ENCODE results near the gene SELENOI.

Gene SELENOI

GRCh38 chr2:26345283-26345544 is 729 bp upstream of the SELENOI start:
- peaks cover 30% of the 10 kb centered on the region for H3K36me3 ChIP-seq (ENCODE audit: control insufficient read depth, low read length)
- peaks cover 3% of the 10 kb centered on the region for H3F3A ChIP-seq (ENCODE audit: control insufficient read depth, insufficient read depth)
- peak overlapping the region; percentile 97 for H3K4me3 ChIP-seq (ENCODE audit: low read length)
- no peak for TF ChIP-seq EZH2phosphoT487 (IDR thresholded peaks at IDR 0.05; ENCODE audit: borderline replicate concordance, low read length)
- peaks cover 36% of the 10 kb centered on the region for H3K4me1 ChIP-seq (ENCODE audit: control insufficient read depth, low read length)
- H3K9me3 ChIP-seq (ENCODE audit: control insufficient read depth, insufficient read depth, low read length) = no peaks in the 10 kb centered on the region
- H3K4me2 ChIP-seq (ENCODE audit: low read length) = peak overlapping the region; percentile 64
- no peaks in the 10 kb centered on the region for H3K9me2 ChIP-seq (replicated peaks; ENCODE audit: control insufficient read depth, low read length)
- H3K27me3 ChIP-seq (ENCODE audit: control insufficient read depth, low read length) = no peaks in the 10 kb centered on the region
- peak overlapping the region; percentile 83 for H3K27ac ChIP-seq (ENCODE audit: low read depth, low read length)
- peaks cover 69% of the 10 kb centered on the region for H3K79me2 ChIP-seq (ENCODE audit: control insufficient read depth, low read length)
- peaks cover 8% of the 10 kb centered on the region; the same call in 1 of the 2 replicates for H4K20me1 ChIP-seq (ENCODE audit: control insufficient read depth, insufficient read depth, low read depth, low read length)

DNA sequence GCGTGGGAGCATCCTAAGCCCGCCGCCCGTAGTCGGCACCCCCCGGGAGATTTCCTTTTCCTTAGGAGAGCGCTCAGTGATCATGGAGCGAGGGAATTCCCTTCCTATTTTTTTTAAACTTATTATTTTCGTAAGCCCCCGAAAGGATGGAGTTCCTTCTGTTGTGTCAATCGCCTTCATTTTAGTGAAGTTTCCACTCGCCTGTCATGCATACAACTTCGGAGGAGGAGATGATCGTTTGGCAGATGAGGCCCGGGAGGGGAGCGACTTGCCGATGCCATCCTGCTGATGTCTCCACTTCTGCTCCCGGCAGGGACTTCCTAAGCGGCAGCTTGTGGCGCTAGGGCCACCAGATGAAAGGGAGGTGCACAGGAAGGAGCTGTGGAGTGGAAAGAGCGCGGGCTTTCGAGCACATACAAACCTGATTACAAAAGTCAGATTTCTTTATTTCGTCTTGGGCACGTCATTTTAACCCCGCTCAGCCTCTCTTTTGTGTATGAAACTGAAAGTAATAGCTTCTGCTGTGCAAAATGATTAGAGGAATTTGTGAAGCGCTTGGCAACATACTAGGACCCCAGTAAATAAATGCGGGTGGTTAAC is 611 bp downstream of the SELENOI start, which contains the start of gene ADGRF3:
Gene ADGRF3 (minus strand): TSS at position 336 of the 600 bp plus-strand sequence. CDS start 555 bp downstream, outside the sequence.
- H3K36me3 ChIP-seq (ENCODE audit: control insufficient read depth, low read length) = peaks cover 38% of the 10 kb centered on the region
- peak within 1 kb of the TSS; percentile 83 for H3K27ac ChIP-seq (ENCODE audit: low read depth, low read length)
- no peaks in the 10 kb centered on the region for H3K9me2 ChIP-seq (replicated peaks; ENCODE audit: control insufficient read depth, low read length)
- peak within 1 kb of the TSS; percentile 99 for H3K4me2 ChIP-seq (ENCODE audit: low read length)
- no peaks in the 10 kb centered on the region for H3K27me3 ChIP-seq (ENCODE audit: control insufficient read depth, low read length)
- peaks cover 3% of the 10 kb centered on the region; the same call in 1 of the 2 replicates for H3F3A ChIP-seq (ENCODE audit: control insufficient read depth, insufficient read depth)
- no peak for TF ChIP-seq CTCF (IDR thresholded peaks at IDR 0.05; ENCODE audit: low read depth, low read length, poor library complexity, severe bottlenecking)
- TF ChIP-seq EZH2phosphoT487 (IDR thresholded peaks at IDR 0.05; ENCODE audit: borderline replicate concordance, low read length) = no peak
- peaks cover 82% of the 10 kb centered on the region for H3K79me2 ChIP-seq (ENCODE audit: control insufficient read depth, low read length)
- H3K4me1 ChIP-seq (ENCODE audit: control insufficient read depth, low read length) = peaks cover 40% of the 10 kb centered on the region
- H3K4me3 ChIP-seq (ENCODE audit: low read length) = peak within 1 kb of the TSS; percentile 97
- H3K9me3 ChIP-seq (ENCODE audit: control insufficient read depth, insufficient read depth, low read length) = no peaks in the 10 kb centered on the region
- H4K20me1 ChIP-seq (ENCODE audit: control insufficient read depth, insufficient read depth, low read depth, low read length) = peaks cover 15% of the 10 kb centered on the region

DNA sequence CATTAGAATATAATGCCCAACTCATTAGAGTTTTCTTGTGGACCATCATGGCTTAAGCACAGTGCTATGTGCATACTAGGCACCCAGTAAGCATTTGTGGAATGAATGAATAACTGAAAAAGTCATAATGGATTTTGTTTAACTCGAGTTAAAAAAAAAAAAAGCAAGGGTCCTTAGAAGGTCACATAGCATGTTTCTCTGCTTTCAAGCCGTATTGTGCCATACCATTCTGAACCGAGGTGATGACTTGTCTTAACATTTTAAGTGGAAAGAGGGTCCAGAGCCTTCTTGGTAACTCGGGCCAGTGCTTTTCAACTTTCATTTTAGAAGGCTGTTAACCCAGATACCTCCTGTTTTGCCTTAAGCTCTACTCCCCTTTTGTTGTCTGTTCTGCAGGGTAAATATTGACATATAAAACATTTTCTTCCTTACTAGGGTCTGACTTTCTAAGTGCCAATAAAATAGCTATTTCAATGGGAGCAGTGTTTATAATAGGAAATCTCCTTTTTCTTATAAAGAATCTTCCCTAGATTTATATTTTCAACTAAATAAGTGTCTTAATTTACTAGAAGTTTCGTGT is 1.4 kb downstream of the SELENOI start:
- Histone ChIP-seq H3K27me3 (ENCODE audit: control insufficient read depth, low read length) (no peaks in the 10 kb centered on the region), H3K9me2 (replicated peaks; ENCODE audit: control insufficient read depth, low read length) (no peaks in the 10 kb centered on the region), H4K20me1 (ENCODE audit: control insufficient read depth, insufficient read depth, low read depth, low read length) (peaks cover 23% of the 10 kb centered on the region), H3K4me2 (ENCODE audit: low read length) (peak overlapping the region; percentile 99), H3K27ac (ENCODE audit: low read depth, low read length) (peak overlapping the region; percentile 57), H3K4me3 (ENCODE audit: low read length) (peak overlapping the region; percentile 97), H3K9me3 (ENCODE audit: control insufficient read depth, insufficient read depth, low read length) (no peaks in the 10 kb centered on the region), H3F3A (ENCODE audit: control insufficient read depth, insufficient read depth) (peaks cover 3% of the 10 kb centered on the region), H3K4me1 (ENCODE audit: control insufficient read depth, low read length) (peaks cover 40% of the 10 kb centered on the region), H3K79me2 (ENCODE audit: control insufficient read depth, low read length) (peaks cover 90% of the 10 kb centered on the region), H3K36me3 (ENCODE audit: control insufficient read depth, low read length) (peaks cover 45% of the 10 kb centered on the region)
- no peak for TF ChIP-seq EZH2phosphoT487 (IDR thresholded peaks at IDR 0.05; ENCODE audit: borderline replicate concordance, low read length)
- no peak for TF ChIP-seq CTCF (IDR thresholded peaks at IDR 0.05; ENCODE audit: low read depth, low read length, poor library complexity, severe bottlenecking)

DNA sequence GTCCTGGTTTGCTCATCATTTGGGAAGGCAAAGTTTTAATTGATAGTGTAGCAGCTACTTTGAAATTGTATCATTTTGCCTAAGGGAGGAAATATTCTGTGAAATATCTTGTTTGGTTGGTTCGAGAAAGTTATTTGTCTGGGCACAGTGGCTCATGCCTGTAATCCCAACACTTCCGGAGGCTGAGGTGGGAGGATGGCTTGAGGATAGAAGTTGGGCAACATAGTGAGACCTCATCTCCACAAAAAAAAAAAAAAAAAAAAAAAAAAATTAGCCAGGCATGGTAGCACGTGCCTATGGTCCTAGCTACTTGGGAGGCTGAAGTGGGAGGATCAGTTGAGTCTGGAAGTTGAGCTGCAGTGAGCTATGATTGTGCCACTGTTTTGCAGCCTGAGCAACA is 3.7 kb downstream of the SELENOI start:
- Histone ChIP-seq H3K4me1 (ENCODE audit: control insufficient read depth, low read length) (peaks cover 32% of the 10 kb centered on the region), H3K36me3 (ENCODE audit: control insufficient read depth, low read length) (peaks cover 55% of the 10 kb centered on the region), H3K9me2 (replicated peaks; ENCODE audit: control insufficient read depth, low read length) (no peaks in the 10 kb centered on the region), H3K27me3 (ENCODE audit: control insufficient read depth, low read length) (no peaks in the 10 kb centered on the region), H3F3A (ENCODE audit: control insufficient read depth, insufficient read depth) (peaks cover 3% of the 10 kb centered on the region), H3K27ac (ENCODE audit: low read depth, low read length) (no peak overlapping the region), H3K79me2 (ENCODE audit: control insufficient read depth, low read length) (peaks cover 97% of the 10 kb centered on the region), H4K20me1 (ENCODE audit: control insufficient read depth, insufficient read depth, low read depth, low read length) (peaks cover 28% of the 10 kb centered on the region), H3K4me2 (ENCODE audit: low read length) (no peak overlapping the region; the same call in 1 of the 2 replicates), H3K9me3 (ENCODE audit: control insufficient read depth, insufficient read depth, low read length) (no peaks in the 10 kb centered on the region), H3K4me3 (ENCODE audit: low read length) (no peak overlapping the region)
- TF ChIP-seq CTCF (IDR thresholded peaks at IDR 0.05; ENCODE audit: low read depth, low read length, poor library complexity, severe bottlenecking) (no peak), EZH2phosphoT487 (IDR thresholded peaks at IDR 0.05; ENCODE audit: borderline replicate concordance, low read length) (no peak)

Measured in DOHH2 (cell line).